ENCODE measurements around the gene SLC15A3. TPM values are rescaled to one million over a fixed set of nuclear protein-coding genes. Genes with fewer than 3 reads are reported as not detected.

Gene SLC15A3
- polyA plus RNA-seq, 3 donors: 27.1 to 121 (median 35.0) TPM

DNA sequence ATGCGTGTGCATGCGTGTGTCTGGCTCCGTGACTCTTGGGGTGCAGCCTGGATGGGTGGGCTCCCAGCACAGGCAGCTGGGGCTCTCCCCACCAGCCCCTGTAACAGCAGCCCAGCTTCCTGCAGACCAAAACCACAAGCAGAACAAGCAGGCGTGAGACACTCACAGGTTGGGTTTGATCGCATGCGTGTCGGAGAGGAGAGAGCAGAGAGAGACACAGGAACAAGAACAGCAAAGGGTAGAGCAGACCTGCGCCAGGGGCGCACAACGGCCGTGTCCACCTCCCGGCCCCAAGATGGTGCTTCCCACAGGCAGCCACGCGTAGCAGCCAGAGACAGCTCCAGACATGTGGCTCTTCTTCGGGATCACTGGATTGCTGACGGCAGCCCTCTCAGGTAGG, 19.5 kb upstream of the SLC15A3 start, which contains the start of gene CD6:
TSS of gene CD6 (plus strand) at position 161 of the 400 bp plus-strand sequence. CDS start at position 347, 186 bp downstream.
- Histone ChIP-seq H4K20me1 (ENCODE audit: insufficient read depth, low read length) (no peaks in the 10 kb centered on the region), H3K4me1 (ENCODE audit: control insufficient read depth in 1 of 2, insufficient read depth in 2 of 2, low read length in 2 of 2) (peaks cover 0 to 10% of the 10 kb centered on the region in 2 donors), H3K9me3 (replicated peaks in 1 of 2; ENCODE audit: control insufficient read depth in 1 of 2, insufficient read depth in 1 of 2, low read length in 2 of 2) (peaks cover 7 to 8% of the 10 kb centered on the region in 2 donors), H3K36me3 (replicated peaks in 1 of 2; ENCODE audit: control insufficient read depth in 1 of 2, insufficient read depth in 2 of 2, low read length in 2 of 2) (no peaks in the 10 kb centered on the region), H3K9ac (ENCODE audit: insufficient read depth, low read length, poor library complexity, severe bottlenecking) (no peak within 1 kb of the TSS), H3K27me3 (ENCODE audit: control insufficient read depth in 2 of 2, insufficient read depth in 2 of 2, low read length in 2 of 2) (peaks cover 0 to 19% of the 10 kb centered on the region in 2 donors), H3K27ac (ENCODE audit: low read depth in 1 of 2, low read length in 2 of 2) (no peak within 1 kb of the TSS), H3K79me2 (ENCODE audit: insufficient read depth, low read length) (no peaks in the 10 kb centered on the region), H2AFZ (ENCODE audit: insufficient read depth, low read depth, low read length, poor library complexity, severe bottlenecking) (no peak within 1 kb of the TSS), H3K4me3 (replicated peaks in 1 of 3; ENCODE audit: low read depth in 2 of 3, low read length in 3 of 3) (no peak within 1 kb of the TSS), H3K4me2 (replicated peaks; ENCODE audit: extremely low read depth, low read length, poor library complexity, severe bottlenecking) (no peak within 1 kb of the TSS)
- peaks cover 0 to 16% (median 10%) of the 10 kb centered on the region in 7 donors for H3K9me3 Mint-ChIP-seq
- TF ChIP-seq, protein P1, sequence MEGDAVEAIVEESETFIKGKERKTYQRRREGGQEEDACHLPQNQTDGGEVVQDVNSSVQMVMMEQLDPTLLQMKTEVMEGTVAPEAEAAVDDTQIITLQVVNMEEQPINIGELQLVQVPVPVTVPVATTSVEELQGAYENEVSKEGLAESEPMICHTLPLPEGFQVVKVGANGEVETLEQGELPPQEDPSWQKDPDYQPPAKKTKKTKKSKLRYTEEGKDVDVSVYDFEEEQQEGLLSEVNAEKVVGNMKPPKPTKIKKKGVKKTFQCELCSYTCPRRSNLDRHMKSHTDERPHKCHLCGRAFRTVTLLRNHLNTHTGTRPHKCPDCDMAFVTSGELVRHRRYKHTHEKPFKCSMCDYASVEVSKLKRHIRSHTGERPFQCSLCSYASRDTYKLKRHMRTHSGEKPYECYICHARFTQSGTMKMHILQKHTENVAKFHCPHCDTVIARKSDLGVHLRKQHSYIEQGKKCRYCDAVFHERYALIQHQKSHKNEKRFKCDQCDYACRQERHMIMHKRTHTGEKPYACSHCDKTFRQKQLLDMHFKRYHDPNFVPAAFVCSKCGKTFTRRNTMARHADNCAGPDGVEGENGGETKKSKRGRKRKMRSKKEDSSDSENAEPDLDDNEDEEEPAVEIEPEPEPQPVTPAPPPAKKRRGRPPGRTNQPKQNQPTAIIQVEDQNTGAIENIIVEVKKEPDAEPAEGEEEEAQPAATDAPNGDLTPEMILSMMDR (IDR thresholded peaks at IDR 0.05): no peak
- peaks cover 26% of the 10 kb centered on the region for H3K4me1 Mint-ChIP-seq
- no peak for DNase-seq
- intact Hi-C loops (cut with micrococcal nuclease): no loop called here
- WGBS (ENCODE audit: insufficient coverage): 16% methylated on average over 15 of the region's 16 CpGs
- H3K27me3 Mint-ChIP-seq (ENCODE audit: low read depth in 3 of 3): peaks cover 26 to 43% (median 31%) of the 10 kb centered on the region in 3 donors
- H3K36me3 Mint-ChIP-seq: no peaks in the 10 kb centered on the region
- H3K27ac Mint-ChIP-seq: no peak within 1 kb of the TSS
- H3K4me3 Mint-ChIP-seq: peak within 1 kb of the TSS; percentile 57 to 64

DNA sequence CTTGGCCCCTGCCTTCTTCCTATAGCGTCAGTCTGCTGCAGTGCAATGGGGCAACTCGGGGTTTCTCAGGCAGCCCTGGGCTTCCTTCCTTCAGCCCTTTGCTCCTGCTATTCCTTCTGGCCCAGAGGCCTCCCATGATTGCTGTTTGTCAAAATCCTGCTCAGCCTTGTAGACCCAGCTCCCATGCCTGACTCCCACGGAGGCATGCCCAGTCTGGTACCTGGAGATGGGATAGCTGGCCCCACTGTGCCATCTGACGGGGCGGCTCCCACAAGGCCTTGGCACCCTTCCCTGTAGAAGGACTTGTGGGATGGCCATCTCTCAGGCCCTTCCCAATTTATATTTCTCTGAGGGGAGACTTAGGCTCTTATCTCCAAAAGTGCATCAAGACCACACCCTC, 18.9 kb upstream of the SLC15A3 start:
- Histone ChIP-seq H3K27ac (ENCODE audit: low read depth in 1 of 2, low read length in 2 of 2) (no peak overlapping the region), H3K4me2 (replicated peaks; ENCODE audit: extremely low read depth, low read length, poor library complexity, severe bottlenecking) (no peak overlapping the region), H4K20me1 (ENCODE audit: insufficient read depth, low read length) (no peaks in the 10 kb centered on the region), H3K36me3 (replicated peaks in 1 of 2; ENCODE audit: control insufficient read depth in 1 of 2, insufficient read depth in 2 of 2, low read length in 2 of 2) (no peaks in the 10 kb centered on the region), H3K27me3 (ENCODE audit: control insufficient read depth in 2 of 2, insufficient read depth in 2 of 2, low read length in 2 of 2) (peaks cover 0 to 19% of the 10 kb centered on the region in 2 donors), H3K4me1 (ENCODE audit: control insufficient read depth in 1 of 2, insufficient read depth in 2 of 2, low read length in 2 of 2) (peaks cover 0 to 10% of the 10 kb centered on the region in 2 donors), H3K4me3 (replicated peaks in 1 of 3; ENCODE audit: low read depth in 2 of 3, low read length in 3 of 3) (no peak overlapping the region), H3K79me2 (ENCODE audit: insufficient read depth, low read length) (no peaks in the 10 kb centered on the region), H2AFZ (ENCODE audit: insufficient read depth, low read depth, low read length, poor library complexity, severe bottlenecking) (no peak overlapping the region), H3K9me3 (replicated peaks in 1 of 2; ENCODE audit: control insufficient read depth in 1 of 2, insufficient read depth in 1 of 2, low read length in 2 of 2) (peaks cover 7 to 8% of the 10 kb centered on the region in 2 donors), H3K9ac (ENCODE audit: insufficient read depth, low read length, poor library complexity, severe bottlenecking) (no peak overlapping the region)
- intact Hi-C loops (cut with micrococcal nuclease): loop anchor here in 1 of 2 donors (1.0 kb wide), 1 partner anchor 158 kb away; no protein-coding TSS in a partner anchor
- DNase-seq: no peak
- Mint-ChIP-seq H3K27me3 (ENCODE audit: low read depth in 3 of 3) (peaks cover 27 to 47% (median 31%) of the 10 kb centered on the region in 3 donors), H3K27ac (no peak overlapping the region), H3K4me1 (peaks cover 29% of the 10 kb centered on the region), H3K36me3 (no peaks in the 10 kb centered on the region), H3K4me3 (peak overlapping the region; percentile 31 to 64), H3K9me3 (peaks cover 0 to 16% (median 10%) of the 10 kb centered on the region in 7 donors)
- 56% methylated on average over 2 of the region's 5 CpGs for WGBS (ENCODE audit: insufficient coverage)
- TF ChIP-seq, protein P1 (IDR thresholded peaks at IDR 0.05): no peak

Measured in CD14-positive monocyte (primary cell).